Measurements from ENCODE around the gene PHF19. TPM values are rescaled to one million over a fixed set of nuclear protein-coding genes. Genes with fewer than 3 reads are reported as not detected.

The PHF19 gene
- total and polyA plus RNA-seq, 2 experiments from 2014 or later = 17.1 to 28.2 TPM

DNA sequence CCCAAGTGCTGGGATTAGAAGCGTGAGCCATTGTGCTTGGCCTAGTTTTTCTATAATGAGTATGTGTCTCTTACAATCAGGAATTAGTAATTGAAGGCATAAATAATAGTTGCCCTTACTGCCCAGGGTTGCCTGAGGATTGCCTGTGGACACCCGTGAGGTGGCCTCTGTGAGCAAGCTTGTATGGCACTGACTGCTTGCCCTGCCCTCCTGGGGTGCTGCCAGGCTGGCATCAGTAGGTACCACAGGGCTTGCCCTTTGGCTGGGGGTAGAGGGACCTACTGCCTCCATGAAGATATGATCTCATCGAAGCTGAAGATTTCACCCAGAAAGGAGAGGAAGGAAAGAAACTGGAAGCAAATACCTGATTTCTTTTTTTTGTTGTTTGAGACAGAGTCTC, 23.8 kb upstream of the PHF19 start:
- H3K36me3 ChIP-seq (ENCODE audit: low read depth) = no peaks in the 10 kb centered on the region
- no peak overlapping the region for H3K4me2 ChIP-seq (ENCODE audit: unreplicated experiment)
- H3K9me3 ChIP-seq (ENCODE audit: low read depth) = no peaks in the 10 kb centered on the region
- in situ Hi-C loops (cut with MboI) = no loop called here
- TF ChIP-seq EZH2 (IDR thresholded peaks at IDR 0.05; ENCODE audit: insufficient read depth, poor library complexity, severe bottlenecking) = no peak
- no peak for TF ChIP-seq EZH2phosphoT487 (IDR thresholded peaks at IDR 0.05; ENCODE audit: insufficient read depth, low read depth)
- H3K79me2 ChIP-seq (ENCODE audit: insufficient read depth) = no peaks in the 10 kb centered on the region
- H3K9ac ChIP-seq = no peak overlapping the region
- H4K20me1 ChIP-seq (ENCODE audit: insufficient read depth) = no peaks in the 10 kb centered on the region
- no peak overlapping the region for H2AFZ ChIP-seq
- DNase-seq = no peak
- no peaks in the 10 kb centered on the region for H3K9me2 ChIP-seq (ENCODE audit: insufficient read depth)
- no peaks in the 10 kb centered on the region for H3K4me1 ChIP-seq (ENCODE audit: insufficient read depth)
- H3K27ac ChIP-seq = no peak overlapping the region
- H3K27me3 ChIP-seq (replicated peaks; ENCODE audit: insufficient read depth) = peaks cover 3% of the 10 kb centered on the region; the same call in 1 of the 2 replicates
- H3K4me3 ChIP-seq = no peak overlapping the region
- no peaks in the 10 kb centered on the region for H3F3A ChIP-seq (ENCODE audit: insufficient read depth)
- 83 to 85% methylated on average over 3 of the region's 3 CpGs for WGBS, 2 experiments (ENCODE audit: low coverage in 1 of 2, low lambda C conversion rate in 2 of 2, missing lambda C conversion rate in 2 of 2)

DNA sequence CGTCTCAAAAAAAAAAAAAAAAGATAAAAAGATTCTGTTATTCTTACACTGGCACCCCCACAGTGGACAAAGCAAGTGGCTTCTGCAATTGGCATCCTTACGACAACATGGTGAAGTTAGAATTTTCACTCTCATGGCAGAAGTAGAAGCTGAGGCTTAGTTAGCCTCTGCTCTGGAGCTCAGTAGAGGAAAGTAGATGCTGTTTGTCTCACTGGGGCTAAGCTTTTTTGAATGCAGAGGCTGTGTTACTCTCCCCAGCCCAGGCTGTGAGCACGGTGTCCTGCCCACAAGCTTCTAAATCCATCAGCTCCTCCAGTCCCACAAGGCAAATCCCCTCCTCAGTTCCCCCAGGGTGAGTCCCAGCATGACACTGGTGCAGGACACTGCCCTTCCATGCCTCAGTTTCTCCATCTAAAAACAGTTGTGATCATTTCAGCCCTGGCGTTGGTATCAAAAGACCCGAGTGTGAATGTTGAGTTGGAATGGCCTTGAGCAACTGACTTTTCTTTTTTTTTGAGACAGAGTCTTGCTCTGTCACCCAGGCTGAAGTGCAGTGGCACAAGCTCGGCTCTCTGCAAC, 22.6 kb upstream of the PHF19 start:
- H3K27me3 ChIP-seq (replicated peaks; ENCODE audit: insufficient read depth) = peaks cover 9% of the 10 kb centered on the region; the same call in 1 of the 2 replicates
- no peaks in the 10 kb centered on the region for H3K4me1 ChIP-seq (ENCODE audit: insufficient read depth)
- WGBS, 2 experiments (ENCODE audit: low coverage in 1 of 2, low lambda C conversion rate in 2 of 2, missing lambda C conversion rate in 2 of 2) = 81 to 92% methylated on average over 6 of the region's 6 CpGs
- no peak overlapping the region for H3K4me2 ChIP-seq (ENCODE audit: unreplicated experiment)
- no peaks in the 10 kb centered on the region for H3K36me3 ChIP-seq (ENCODE audit: low read depth)
- H3K9me2 ChIP-seq (ENCODE audit: insufficient read depth) = no peaks in the 10 kb centered on the region
- no peak for TF ChIP-seq EZH2phosphoT487 (IDR thresholded peaks at IDR 0.05; ENCODE audit: insufficient read depth, low read depth)
- H3K9me3 ChIP-seq (ENCODE audit: low read depth) = no peaks in the 10 kb centered on the region
- H3K9ac ChIP-seq = no peak overlapping the region
- in situ Hi-C loops (cut with MboI) = no loop called here
- H2AFZ ChIP-seq = no peak overlapping the region
- H3F3A ChIP-seq (ENCODE audit: insufficient read depth) = no peaks in the 10 kb centered on the region
- H4K20me1 ChIP-seq (ENCODE audit: insufficient read depth) = no peaks in the 10 kb centered on the region
- DNase-seq = no peak
- no peak overlapping the region for H3K27ac ChIP-seq
- H3K79me2 ChIP-seq (ENCODE audit: insufficient read depth) = no peaks in the 10 kb centered on the region
- no peak overlapping the region for H3K4me3 ChIP-seq

- TF ChIP-seq EZH2phosphoT487 (IDR thresholded peaks at IDR 0.05; ENCODE audit: insufficient read depth, low read depth) (no peak), EZH2 (IDR thresholded peaks at IDR 0.05; ENCODE audit: insufficient read depth, poor library complexity, severe bottlenecking) (no peak)
- no peak overlapping the region for H3K4me2 ChIP-seq (ENCODE audit: unreplicated experiment)
- no peak overlapping the region for H3K27ac ChIP-seq
- H3K9me3 ChIP-seq (ENCODE audit: low read depth) = no peaks in the 10 kb centered on the region
- H3K36me3 ChIP-seq (ENCODE audit: low read depth) = no peaks in the 10 kb centered on the region
- no peaks in the 10 kb centered on the region for H3K79me2 ChIP-seq (ENCODE audit: insufficient read depth)
- no peak for DNase-seq
- no peaks in the 10 kb centered on the region for H3K9me2 ChIP-seq (ENCODE audit: insufficient read depth)
- H3K27me3 ChIP-seq (replicated peaks; ENCODE audit: insufficient read depth) = peaks cover 9% of the 10 kb centered on the region; the same call in 1 of the 2 replicates
- H4K20me1 ChIP-seq (ENCODE audit: insufficient read depth) = no peaks in the 10 kb centered on the region
- no peaks in the 10 kb centered on the region for H3K4me1 ChIP-seq (ENCODE audit: insufficient read depth)
- no peak overlapping the region for H2AFZ ChIP-seq
- in situ Hi-C loops (cut with MboI) = no loop called here
- H3K4me3 ChIP-seq = no peak overlapping the region
- H3K9ac ChIP-seq = no peak overlapping the region
- 0 out of 2 replicates have a peak, but pooled peaks cover 5% of the 10 kb centered on the region for H3F3A ChIP-seq (ENCODE audit: insufficient read depth)
- 89 to 95% methylated on average over 3 of the region's 3 CpGs for WGBS, 2 experiments (ENCODE audit: low coverage in 1 of 2, low lambda C conversion rate in 2 of 2, missing lambda C conversion rate in 2 of 2)
Observed at GRCh38 chr9:120898396-120898795, 21.4 kb upstream of the PHF19 start.

DNA sequence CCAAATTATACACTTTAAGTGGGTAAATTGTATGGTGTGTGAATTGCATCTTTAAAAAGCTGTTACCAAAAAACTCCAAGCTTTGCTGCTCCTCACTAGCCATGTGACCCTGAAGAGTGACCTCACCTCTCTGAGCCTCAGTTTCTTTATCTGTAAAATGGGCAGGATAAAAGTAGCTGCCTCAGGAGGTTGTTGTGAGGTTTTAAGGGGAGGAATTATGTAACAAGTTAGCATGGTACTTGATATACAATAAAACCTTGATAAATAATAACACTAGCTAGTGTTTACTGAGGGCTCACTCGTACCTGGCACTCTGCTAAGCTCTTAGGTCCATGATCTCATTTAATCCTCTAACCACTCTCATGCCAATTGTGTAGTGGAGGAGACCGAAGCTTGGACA, 19.0 kb upstream of the PHF19 start:
- in situ Hi-C loops (cut with MboI) = no loop called here
- no peak overlapping the region for H3K9ac ChIP-seq

More for the DNA sequence above, 19.0 kb upstream of the PHF19 start:
- WGBS, 2 experiments (ENCODE audit: low coverage in 1 of 2, low lambda C conversion rate in 2 of 2, missing lambda C conversion rate in 2 of 2) = 97 to 98% methylated on average over 2 of the region's 2 CpGs
- Histone ChIP-seq H3K9me2 (ENCODE audit: insufficient read depth) (no peaks in the 10 kb centered on the region), H3K27ac (no peak overlapping the region), H3K9me3 (ENCODE audit: low read depth) (no peaks in the 10 kb centered on the region), H3F3A (ENCODE audit: insufficient read depth) (peaks cover 14% of the 10 kb centered on the region; the same call in 1 of the 2 replicates), H3K4me2 (ENCODE audit: unreplicated experiment) (no peak overlapping the region), H3K36me3 (ENCODE audit: low read depth) (no peaks in the 10 kb centered on the region), H3K27me3 (replicated peaks; ENCODE audit: insufficient read depth) (0 out of 2 replicates have a peak, but pooled peaks cover 12% of the 10 kb centered on the region), H3K4me3 (no peak overlapping the region), H3K4me1 (ENCODE audit: insufficient read depth) (no peaks in the 10 kb centered on the region), H3K79me2 (ENCODE audit: insufficient read depth) (no peaks in the 10 kb centered on the region), H2AFZ (no peak overlapping the region), H4K20me1 (ENCODE audit: insufficient read depth) (no peaks in the 10 kb centered on the region)
- DNase-seq = no peak
- TF ChIP-seq EZH2 (IDR thresholded peaks at IDR 0.05; ENCODE audit: insufficient read depth, poor library complexity, severe bottlenecking) = no peak
- no peak for TF ChIP-seq EZH2phosphoT487 (IDR thresholded peaks at IDR 0.05; ENCODE audit: insufficient read depth, low read depth)

Data from GM23248 (cell line).